Testis (tissue), 2 donors: ENCODE results near the gene ACTMAP.

Source experiments
- CTCF ChIP-seq, 3 experiments: fragments of 450-650 bp in 2 of 3; fragments of 200-600 bp in 1 of 3; sonication (generic) in 1 of 3; IDR thresholded peaks; one replicate each; pipeline ENCODE4 v1.5.1; 2016 to 2019; ENCODE audit warnings: antibody characterized with exemption in 3 of 3, mild to moderate bottlenecking in 2 of 3, moderate library complexity in 1 of 3
- POLR2A ChIP-seq: fragments of 450-650 bp; IDR thresholded peaks from one replicate; pipeline ENCODE4 v1.6.1; 2017; ENCODE audit warnings: antibody characterized with exemption, mild to moderate bottlenecking, moderate library complexity

DNA sequence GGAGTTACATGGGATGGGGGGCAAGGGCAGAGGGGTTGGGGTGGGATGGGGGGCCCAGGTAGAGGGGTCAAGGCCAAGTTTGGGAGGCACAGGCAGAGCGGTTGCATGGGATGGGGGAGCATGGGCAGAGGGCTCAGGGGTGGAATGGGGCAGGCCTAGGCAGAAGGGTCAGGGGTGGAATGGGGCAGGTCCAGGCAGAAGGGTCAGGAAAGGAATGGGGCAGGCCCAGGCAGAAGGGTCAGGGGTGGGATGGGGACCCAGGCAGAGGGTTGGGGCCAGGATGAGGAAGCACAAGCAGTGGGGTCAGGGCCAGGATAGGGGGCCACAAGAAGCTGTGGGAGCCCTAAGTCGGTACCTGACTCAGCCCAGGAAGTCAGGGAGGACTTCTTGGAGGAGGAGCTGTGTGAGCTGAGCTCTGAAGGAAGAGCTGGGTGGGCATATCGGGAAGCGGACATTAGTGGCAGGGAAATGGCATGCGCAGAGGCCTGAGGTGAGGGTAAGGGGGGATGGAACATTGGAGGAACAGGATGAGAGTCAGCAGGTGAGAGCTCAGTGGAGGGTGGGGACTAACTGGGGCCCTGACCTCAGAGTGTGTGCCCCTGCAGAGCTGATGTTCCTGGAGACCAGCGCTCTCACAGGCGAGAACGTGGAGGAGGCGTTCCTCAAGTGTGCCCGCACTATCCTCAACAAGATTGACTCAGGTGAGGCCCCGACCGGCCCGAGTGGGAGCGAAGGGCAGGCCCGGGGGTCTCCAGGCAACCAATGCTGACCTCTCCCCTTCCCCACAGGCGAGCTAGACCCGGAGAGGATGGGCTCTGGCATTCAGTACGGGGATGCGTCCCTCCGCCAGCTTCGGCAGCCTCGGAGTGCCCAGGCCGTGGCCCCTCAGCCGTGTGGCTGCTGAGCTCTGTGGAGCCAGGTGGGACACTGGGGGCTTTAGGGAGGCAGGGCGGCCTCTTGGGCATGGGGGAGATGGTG, 36.1 kb upstream of the ACTMAP start:
- TF ChIP-seq CTCF (IDR thresholded peaks at IDR 0.05) (no peak), POLR2A (no peak)
